SK-N-SH (cell line): Measurements from ENCODE around the gene DOK6. TPM values are rescaled to one million over a fixed set of nuclear protein-coding genes. Genes with fewer than 3 reads are reported as not detected.

Source experiments
- CTCF ChIA-PET: fragments of 300-600, 350-600 bp; formaldehyde crosslinking; extraction: SDS; loops from one replicate; lab custom pipeline; 2021; lab: Yijun Ruan, JAX
- POLR2A ChIA-PET: fragments of 350-600 bp; sonication (Branson Sonifier 250); formaldehyde crosslinking; extraction: SDS; loops from one replicate; lab custom pipeline; 2020; ENCODE audit warnings: antibody characterized with exemption, inconsistent platforms; lab: Yijun Ruan, JAX
- DNase-seq: peaks from one replicate; pipeline ENCODE4 v3.0.0; 2012
- H2AFZ ChIP-seq: fragments of 200-600 bp; sonication (generic); 2 replicates; pipeline ENCODE4 v1.8.1; 2016; ENCODE audit warnings: antibody characterized with exemption, mild to moderate bottlenecking, low read depth
- H3F3A ChIP-seq: fragments of 200-600 bp; sonication (generic); replicated peaks from 2 replicates; pipeline ENCODE3; 2016; ENCODE audit warnings: antibody characterized with exemption, mild to moderate bottlenecking; ENCODE audit not compliant: insufficient read depth
- H3K27ac ChIP-seq, 2 experiments: fragments of 200-500 bp in 1 of 2; fragments of 200-600 bp in 1 of 2; sonication (Bioruptor generic) in 1 of 2; sonication (generic), shearing (Covaris generic) in 1 of 2; 2 replicates each; pipeline versions ENCODE4 v1.5.1 to v1.6.1; 2014 to 2016; ENCODE audit warnings: low read depth in 2 of 2, inconsistent platforms in 1 of 2, low read length in 1 of 2, mild to moderate bottlenecking in 1 of 2, mixed read lengths in 1 of 2
- H3K27me3 ChIP-seq: fragments of 200-600 bp; sonication (generic), shearing (Covaris generic); 2 replicates; pipeline ENCODE4 v1.6.1; 2016; ENCODE audit warnings: mixed run types; ENCODE audit not compliant: insufficient read depth
- H3K36me3 ChIP-seq, 2 experiments: fragments of 200-500 bp in 1 of 2; fragments of 200-600 bp in 1 of 2; sonication (Bioruptor generic) in 1 of 2; sonication (generic) in 1 of 2; replicated peaks in 1 of 2; 2 replicates each; pipeline versions ENCODE3 to v1.5.1; 2014 to 2016; ENCODE audit warnings: low read length in 1 of 2, mild to moderate bottlenecking in 1 of 2; ENCODE audit not compliant: insufficient read depth in 2 of 2, control insufficient read depth in 1 of 2
- H3K4me1 ChIP-seq, 2 experiments: fragments of 200-500 bp in 1 of 2; fragments of 200-600 bp in 1 of 2; sonication (Bioruptor generic) in 1 of 2; sonication (generic), shearing (Covaris generic) in 1 of 2; 2 replicates each; pipeline versions ENCODE4 v1.5.1 to v1.6.1; 2014 to 2016; ENCODE audit warnings: low read depth in 1 of 2, low read length in 1 of 2, mixed run types in 1 of 2; ENCODE audit not compliant: insufficient read depth in 2 of 2, control insufficient read depth in 1 of 2
- H3K4me2 ChIP-seq: fragments of 200-600 bp; sonication (generic), shearing (Covaris generic); 2 replicates; pipeline ENCODE4 v1.6.1; 2017; ENCODE audit warnings: mixed run types
- H3K4me3 ChIP-seq, 2 experiments: fragments of 200-500 bp in 1 of 2; fragments of 200-600 bp in 1 of 2; sonication (Bioruptor generic) in 1 of 2; sonication (generic), shearing (Covaris generic) in 1 of 2; 2 replicates each; pipeline versions ENCODE4 v1.5.1 to v1.8.1; 2014 to 2016; ENCODE audit warnings: low read depth in 2 of 2, inconsistent platforms in 1 of 2, low read length in 1 of 2, mild to moderate bottlenecking in 1 of 2, mixed read lengths in 1 of 2, moderate library complexity in 1 of 2
- H3K79me2 ChIP-seq: fragments of 200-600 bp; sonication (generic); 2 replicates; pipeline ENCODE4 v1.8.1; 2017; ENCODE audit warnings: mild to moderate bottlenecking; ENCODE audit not compliant: insufficient read depth
- H3K9ac ChIP-seq: fragments of 200-600 bp; sonication (generic); 2 replicates; pipeline ENCODE4 v1.6.1; 2017; ENCODE audit warnings: mixed run types
- H3K9me2 ChIP-seq: fragments of 200-600 bp; sonication (generic); 2 replicates; pipeline ENCODE4 v1.6.1; 2017; ENCODE audit warnings: mixed run types
- H3K9me3 ChIP-seq: fragments of 200-600 bp; sonication (generic); 2 replicates; pipeline ENCODE4 v1.6.1; 2017; ENCODE audit warnings: mixed run types, mild to moderate bottlenecking, moderate library complexity
- H4K20me1 ChIP-seq: fragments of 200-600 bp; sonication (generic); 2 replicates; pipeline ENCODE4 v1.6.1; 2017; ENCODE audit warnings: mild to moderate bottlenecking, mixed run types; ENCODE audit not compliant: insufficient read depth
- CTCF ChIP-seq: fragments of 200-600 bp; sonication (generic); IDR thresholded peaks from 2 replicates; pipeline ENCODE4 v1.6.1; 2017; ENCODE audit warnings: antibody characterized with exemption, mild to moderate bottlenecking, moderate library complexity
- ELF1 ChIP-seq: IDR thresholded peaks from 2 replicates; pipeline ENCODE4 v1.4.0; 2012
- GABPA ChIP-seq: IDR thresholded peaks from 2 replicates; pipeline ENCODE4 v1.4.0; 2012; ENCODE audit warnings: low read depth, mild to moderate bottlenecking
- GATA2 ChIP-seq: sonication (generic); formaldehyde crosslinking; IDR thresholded peaks from 2 replicates; pipeline ENCODE4 v1.5.0; 2020; ENCODE audit warnings: mild to moderate bottlenecking, missing genetic modification reagents
- MAX ChIP-seq: IDR thresholded peaks from 2 replicates; pipeline ENCODE4 v1.4.0; 2012; ENCODE audit warnings: low read depth
- MEF2A ChIP-seq: IDR thresholded peaks from 2 replicates; pipeline ENCODE4 v1.4.0; 2012; ENCODE audit warnings: low read depth, borderline replicate concordance
- MXI1 ChIP-seq: IDR thresholded peaks from 2 replicates; pipeline ENCODE4 v1.6.1; 2012; ENCODE audit warnings: mild to moderate bottlenecking, low read depth, low read length, improper control_type of control experiment
- NFIC ChIP-seq: IDR thresholded peaks from 2 replicates; pipeline ENCODE4 v1.4.0; 2012; ENCODE audit warnings: borderline replicate concordance
- NRF1 ChIP-seq: IDR thresholded peaks from 2 replicates; pipeline ENCODE4 v1.6.1; 2012; ENCODE audit warnings: low read depth, mild to moderate bottlenecking, low read length
- RAD21 ChIP-seq: IDR thresholded peaks from 2 replicates; pipeline ENCODE4 v1.6.1; 2012; ENCODE audit warnings: mild to moderate bottlenecking, low read length
- REST ChIP-seq: IDR thresholded peaks from 2 replicates; pipeline ENCODE4 v1.6.1; 2012; ENCODE audit warnings: mild to moderate bottlenecking, low read depth, low read length, moderate library complexity
- RXRA ChIP-seq: IDR thresholded peaks from 2 replicates; pipeline ENCODE4 v1.4.0; 2012; ENCODE audit warnings: low read depth, mild to moderate bottlenecking, borderline replicate concordance
- TCF12 ChIP-seq: IDR thresholded peaks from 2 replicates; pipeline ENCODE4 v1.4.0; 2012
- ZBTB33 ChIP-seq: IDR thresholded peaks from 2 replicates; pipeline ENCODE4 v1.4.0; 2012; ENCODE audit warnings: low read depth, borderline replicate concordance
- WGBS: methylation state at CpG from one replicate; pipeline ENCODE4 v1.1.6; 2017; ENCODE audit warnings: low lambda C conversion rate; 5-methylcytosine and 5-hydroxymethylcytosine counted together
- polyA plus RNA-seq, 3 experiments: library from polyadenylated mRNA; depleted of rRNA; stranded (reverse); fragments of >200 nt; gene quantifications; 2 replicates each; pipeline ENCODE4 v1.2.3, GENCODE V29; 2012
- TF ChIP-seq, protein P1 (sequence below): fragments of 150-350 bp; IDR thresholded peaks from 2 replicates; pipeline ENCODE4 v1.6.1; 2017; ENCODE audit warnings: antibody characterized with exemption, low read length, low read depth, borderline replicate concordance
- TF ChIP-seq, protein P2 (sequence below): IDR thresholded peaks from 2 replicates; pipeline ENCODE4 v1.4.0; 2012; ENCODE audit warnings: low read depth, borderline replicate concordance

Gene DOK6
- polyA plus RNA-seq, 1 of the 3 experiments (the other 2 are of a cell fraction), result 3.9 TPM

GRCh38 chr18:69397096-69397495 lies 3.6 kb upstream of the DOK6 start:
- Histone ChIP-seq H3K27ac (no peak overlapping the region), H3K27me3 (no peaks in the 10 kb centered on the region), H3K79me2 (no peaks in the 10 kb centered on the region), H3K36me3 (no peaks in the 10 kb centered on the region), H3F3A (peaks cover 9% of the 10 kb centered on the region), H3K4me3 (no peak overlapping the region), H2AFZ (no peak overlapping the region), H4K20me1 (no peaks in the 10 kb centered on the region), H3K4me2 (no peak overlapping the region), H3K9me2 (no peaks in the 10 kb centered on the region), H3K9me3 (no peaks in the 10 kb centered on the region), H3K9ac (no peak overlapping the region), H3K4me1 (peaks cover 0 to 3% of the 10 kb centered on the region in 2 experiments; a peak in 2 of 4 replicates)
- no peak for TF ChIP-seq TCF12
- no peak for TF ChIP-seq ELF1
- TF ChIP-seq, protein P1, sequence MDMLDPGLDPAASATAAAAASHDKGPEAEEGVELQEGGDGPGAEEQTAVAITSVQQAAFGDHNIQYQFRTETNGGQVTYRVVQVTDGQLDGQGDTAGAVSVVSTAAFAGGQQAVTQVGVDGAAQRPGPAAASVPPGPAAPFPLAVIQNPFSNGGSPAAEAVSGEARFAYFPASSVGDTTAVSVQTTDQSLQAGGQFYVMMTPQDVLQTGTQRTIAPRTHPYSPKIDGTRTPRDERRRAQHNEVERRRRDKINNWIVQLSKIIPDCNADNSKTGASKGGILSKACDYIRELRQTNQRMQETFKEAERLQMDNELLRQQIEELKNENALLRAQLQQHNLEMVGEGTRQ, result no peak
- TF ChIP-seq MEF2A, result no peak
- no peak for TF ChIP-seq CTCF
- no peak for TF ChIP-seq RXRA
- no peak for TF ChIP-seq MXI1
- TF ChIP-seq, protein P2, sequence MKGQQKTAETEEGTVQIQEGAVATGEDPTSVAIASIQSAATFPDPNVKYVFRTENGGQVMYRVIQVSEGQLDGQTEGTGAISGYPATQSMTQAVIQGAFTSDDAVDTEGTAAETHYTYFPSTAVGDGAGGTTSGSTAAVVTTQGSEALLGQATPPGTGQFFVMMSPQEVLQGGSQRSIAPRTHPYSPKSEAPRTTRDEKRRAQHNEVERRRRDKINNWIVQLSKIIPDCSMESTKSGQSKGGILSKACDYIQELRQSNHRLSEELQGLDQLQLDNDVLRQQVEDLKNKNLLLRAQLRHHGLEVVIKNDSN, result no peak
- no peak for TF ChIP-seq NRF1
- TF ChIP-seq ZBTB33, result no peak
- TF ChIP-seq GABPA, result no peak
- no peak for TF ChIP-seq NFIC
- TF ChIP-seq GATA2, result no peak
- TF ChIP-seq RAD21, result no peak
- TF ChIP-seq REST, result no peak
- no peak for TF ChIP-seq MAX
- 93% methylated on average over 7 of the region's 7 CpGs for WGBS
- DNase-seq, result no peak
- POLR2A ChIA-PET, result no interaction called here
- CTCF ChIA-PET, result interaction anchor here (0.8 kb wide), 1 partner anchor 10 kb away, joined by 4 read pairs; no protein-coding TSS in a partner anchor
